Measurements from ENCODE around the gene NAA60. TPM values are rescaled to one million over a fixed set of nuclear protein-coding genes. Genes with fewer than 3 reads are reported as not detected.

NAA60 gene
- total and polyA plus RNA-seq, 2 experiments from 2014 or later: 32.4 to 36.5 TPM

- Histone ChIP-seq H3K79me2 (replicated peaks; ENCODE audit: insufficient read depth) (no peaks in the 10 kb centered on the region), H3K4me3 (no peak overlapping the region), H3F3A (replicated peaks; ENCODE audit: low read depth) (no peaks in the 10 kb centered on the region), H2AFZ (no peak overlapping the region), H3K4me2 (no peak overlapping the region), H3K4me1 (ENCODE audit: insufficient read depth) (no peaks in the 10 kb centered on the region), H3K9me2 (ENCODE audit: insufficient read depth) (no peaks in the 10 kb centered on the region), H3K27me3 (ENCODE audit: insufficient read depth) (no peaks in the 10 kb centered on the region), H3K36me3 (ENCODE audit: insufficient read depth) (no peaks in the 10 kb centered on the region), H3K27ac (ENCODE audit: low read depth) (no peak overlapping the region), H4K20me1 (replicated peaks; ENCODE audit: insufficient read depth) (no peaks in the 10 kb centered on the region)
- Mint-ChIP-seq H3K27ac (no peak overlapping the region), H3K4me3 (no peak overlapping the region), H3K4me1 (0 out of 3 replicates have a peak, but pooled peaks cover under 1% of the 10 kb centered on the region), H3K9me3 (no peaks in the 10 kb centered on the region; the same call in 2 of the 3 replicates), H3K27me3 (ENCODE audit: insufficient read depth, low read depth, poor library complexity) (peaks cover 4% of the 10 kb centered on the region), H3K36me3 (ENCODE audit: low read depth) (peaks cover 47% of the 10 kb centered on the region)
- no peak for TF ChIP-seq NANOG (IDR thresholded peaks at IDR 0.05; ENCODE audit: borderline replicate concordance)
- no peak for TF ChIP-seq STAT1 (IDR thresholded peaks at IDR 0.05; ENCODE audit: unreplicated experiment)
- no peak for TF ChIP-seq POLR2AphosphoS5 (IDR thresholded peaks at IDR 0.05; ENCODE audit: low read depth)
- no peak for TF ChIP-seq CREB1 (CRISPR knock-in tag; IDR thresholded peaks at IDR 0.05; ENCODE audit: low read depth)
- no peak for TF ChIP-seq REST (IDR thresholded peaks at IDR 0.05; ENCODE audit: unreplicated experiment)
- TF ChIP-seq ETS1 (IDR thresholded peaks at IDR 0.05): no peak
- TF ChIP-seq ZNF331 (CRISPR knock-in tag; IDR thresholded peaks at IDR 0.05; ENCODE audit: low read depth): no peak
- DNase-seq (ENCODE audit: low spot score): no peak
- ATAC-seq: no peak
Measured at GRCh38 chr16:3508736-3509135, 65.3 kb downstream of the NAA60 start.

- Histone ChIP-seq H3F3A (replicated peaks; ENCODE audit: low read depth) (no peaks in the 10 kb centered on the region), H3K36me3 (ENCODE audit: insufficient read depth) (no peaks in the 10 kb centered on the region), H3K9me2 (ENCODE audit: insufficient read depth) (no peaks in the 10 kb centered on the region), H3K79me2 (replicated peaks; ENCODE audit: insufficient read depth) (no peaks in the 10 kb centered on the region), H3K4me3 (no peak overlapping the region), H3K4me2 (no peak overlapping the region), H2AFZ (no peak overlapping the region), H3K4me1 (ENCODE audit: insufficient read depth) (no peaks in the 10 kb centered on the region), H3K27ac (ENCODE audit: low read depth) (no peak overlapping the region), H3K27me3 (ENCODE audit: insufficient read depth) (no peaks in the 10 kb centered on the region), H4K20me1 (replicated peaks; ENCODE audit: insufficient read depth) (no peaks in the 10 kb centered on the region)
- H3K4me1 Mint-ChIP-seq: no peaks in the 10 kb centered on the region
- ATAC-seq (no peak), DNase-seq (ENCODE audit: low spot score) (no peak)
- no peak overlapping the region for H3K27ac Mint-ChIP-seq
- peaks cover 4% of the 10 kb centered on the region for H3K27me3 Mint-ChIP-seq (ENCODE audit: insufficient read depth, low read depth, poor library complexity)
- no peak overlapping the region for H3K4me3 Mint-ChIP-seq
- H3K36me3 Mint-ChIP-seq (ENCODE audit: low read depth): peaks cover 53% of the 10 kb centered on the region
- no peaks in the 10 kb centered on the region; the same call in 2 of the 3 replicates for H3K9me3 Mint-ChIP-seq
- TF ChIP-seq CTCF (conservative IDR thresholded peaks at IDR 0.05; ENCODE audit: low read depth in 2 of 2): no peak
- no peak for TF ChIP-seq ZNF462 (CRISPR knock-in tag; IDR thresholded peaks at IDR 0.05)
- TF ChIP-seq EZH2 (IDR thresholded peaks at IDR 0.05; ENCODE audit: low read depth, unreplicated experiment): no peak
- TF ChIP-seq NANOG (IDR thresholded peaks at IDR 0.05; ENCODE audit: borderline replicate concordance): no peak
Measured at GRCh38 chr16:3509470-3509928, 66.0 kb downstream of the NAA60 start.

Data from GM23338 (cell line).